ENCODE results near the gene HAPLN2.
"Not testable (repeated sequence)": the region's sequence is repeated elsewhere in the genome, so short reads cannot be mapped to it uniquely, and the experiment has no call there.

The HAPLN2 gene

GRCh38 chr1:156618853-156619581, at the start of gene HAPLN2:
Gene HAPLN2 (plus strand): TSS chr1:156619415. CDS start chr1:156623491, 4,076 bp downstream.
- no peak for DNase-seq

DNA sequence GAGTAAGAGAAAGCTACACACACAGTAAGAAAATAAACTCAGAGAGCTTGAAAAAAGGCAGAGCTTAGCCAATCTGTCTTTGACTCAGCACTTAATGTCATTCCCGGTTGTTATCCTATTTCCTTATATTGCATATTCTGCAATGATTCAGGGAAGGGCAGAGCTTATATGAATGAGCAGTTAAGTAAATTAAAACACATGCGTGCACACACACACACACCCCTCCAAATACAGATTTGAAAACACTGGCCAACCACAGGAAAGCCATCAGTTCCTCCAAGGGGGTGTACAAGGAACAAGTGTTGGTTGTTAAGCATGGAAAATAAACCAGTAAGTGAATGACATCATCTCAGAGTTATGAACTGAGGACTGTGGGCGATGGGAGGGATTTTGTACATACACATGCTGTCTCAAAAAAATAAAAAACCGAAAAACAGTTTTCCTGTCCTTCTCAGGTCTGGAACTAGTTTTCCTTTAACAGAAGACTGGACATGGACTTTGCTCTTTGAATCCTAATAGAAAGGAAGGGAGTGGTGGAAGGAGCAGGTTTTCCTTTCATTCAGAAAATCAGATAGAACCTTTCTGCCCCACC, 47.9 kb upstream of the HAPLN2 start:
- no peak for DNase-seq

DNA sequence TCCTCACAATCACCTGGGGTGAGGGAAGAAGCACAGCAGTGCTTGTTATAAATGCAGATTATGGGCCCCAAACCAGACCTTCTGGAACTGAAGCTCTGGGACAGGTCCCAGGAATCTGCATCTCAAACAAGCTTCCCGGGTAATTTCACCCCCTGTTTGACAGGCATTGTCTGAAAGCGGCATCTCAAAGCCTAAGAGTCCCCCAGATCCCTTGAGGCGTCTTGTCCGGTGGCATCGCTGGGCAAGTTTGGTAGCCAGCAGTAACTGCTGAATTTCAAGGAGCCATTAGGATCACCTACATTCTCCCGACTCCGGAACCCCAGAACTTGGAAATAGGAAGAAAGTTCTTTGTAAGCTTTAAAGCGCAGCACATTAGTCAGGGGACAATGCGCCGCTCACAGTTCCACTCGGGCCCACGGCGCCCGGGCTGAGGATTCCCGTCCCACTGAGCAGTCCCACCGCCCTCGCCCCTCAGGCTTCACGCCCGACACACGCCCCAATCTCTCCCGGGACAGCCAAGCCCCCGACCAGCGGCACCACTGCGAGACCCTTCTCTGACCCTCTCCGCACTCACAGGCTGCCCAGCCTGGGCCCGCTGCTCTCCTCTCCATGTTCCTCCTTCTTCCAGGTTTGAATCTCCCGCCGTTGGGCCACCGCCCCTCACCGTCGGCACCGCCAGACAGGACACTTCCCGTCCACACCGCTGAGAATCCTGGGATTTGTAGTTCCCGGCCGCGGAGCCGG, 47.1 kb upstream of the HAPLN2 start, which contains the start of gene IQGAP3:
Gene IQGAP3 (minus strand): TSS at position 647 of the 744 bp plus-strand sequence. CDS start 36 bp downstream, at position 611.
- DNase-seq = peak; percentile 90

- no peak for DNase-seq
These were observed 46.6 kb upstream of the HAPLN2 start for GRCh38 chr1:156572663-156573018.

DNA sequence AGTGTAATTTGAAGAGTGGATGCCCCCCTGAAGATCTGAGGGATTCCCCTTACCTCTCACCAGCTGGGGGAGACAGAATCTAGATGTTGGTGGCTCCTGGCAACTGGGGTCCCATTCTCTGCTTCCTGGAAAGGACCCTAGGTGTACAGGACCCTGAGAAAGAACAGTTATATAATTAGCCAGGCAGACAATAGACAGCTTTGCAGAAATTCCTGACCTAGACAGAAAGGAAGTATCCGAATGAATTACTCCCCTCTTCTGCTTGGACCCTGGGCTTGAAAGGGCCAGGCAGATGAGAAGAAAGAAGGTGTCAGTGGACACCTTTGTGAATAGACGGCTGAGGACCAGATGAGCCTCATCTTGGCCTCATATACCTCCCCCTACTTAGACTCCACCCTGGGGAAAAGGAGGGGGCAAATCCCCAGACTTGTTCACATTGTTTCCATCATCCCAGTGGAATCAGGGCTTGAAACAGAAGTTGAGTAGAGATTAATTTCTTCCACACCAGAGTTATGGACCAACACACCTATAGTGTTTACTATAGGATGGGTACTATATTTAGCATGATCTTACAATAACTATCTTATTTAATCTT, 45.1 kb upstream of the HAPLN2 start:
- DNase-seq = no peak

GRCh38 chr1:156577550-156577949, 41.7 kb upstream of the HAPLN2 start:
- no peak for DNase-seq

GRCh38 chr1:156578055-156578454, 41.2 kb upstream of the HAPLN2 start:
- DNase-seq = peak; percentile 48

GRCh38 chr1:156579472-156579871, 39.7 kb upstream of the HAPLN2 start, which contains the start of gene TTC24:
Gene TTC24 (plus strand): TSS chr1:156579723. CDS start chr1:156581365, 1,642 bp downstream.
- no peak for DNase-seq

DNA sequence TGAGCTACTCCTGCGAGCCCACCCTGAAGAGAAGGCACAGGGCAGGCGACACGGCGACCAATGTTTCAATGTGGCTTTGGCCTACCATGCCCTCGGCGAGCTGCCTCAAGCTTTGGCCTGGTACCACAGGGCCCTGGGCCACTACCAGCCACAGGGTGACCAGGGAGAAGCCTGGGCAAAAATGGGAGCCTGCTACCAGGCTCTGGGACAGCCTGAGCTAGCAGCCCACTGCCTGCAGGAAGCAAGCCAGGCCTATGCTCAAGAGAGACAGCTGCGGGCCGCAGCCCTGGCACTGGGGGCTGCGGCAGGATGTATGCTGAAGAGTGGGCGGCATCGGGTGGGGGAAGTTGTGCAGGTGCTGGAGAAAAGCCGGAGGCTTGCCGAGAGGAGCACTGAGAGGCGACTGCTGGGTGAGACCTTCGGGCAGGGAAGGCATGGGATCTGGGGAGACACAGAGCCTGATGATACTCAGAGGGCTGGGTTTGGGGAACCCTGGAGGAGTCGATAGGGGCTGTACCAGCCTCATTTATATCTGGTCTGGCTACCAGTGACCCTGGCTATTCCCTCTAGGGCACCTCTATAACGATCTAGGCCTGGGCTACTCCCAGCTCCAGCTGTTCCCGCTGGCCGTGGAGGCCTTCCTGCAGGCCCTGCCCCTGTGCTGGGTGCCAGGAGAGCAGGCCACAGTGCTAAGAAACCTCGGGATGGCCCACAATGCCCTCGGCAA, 37.4 kb upstream of the HAPLN2 start:
- no peak for DNase-seq

DNA sequence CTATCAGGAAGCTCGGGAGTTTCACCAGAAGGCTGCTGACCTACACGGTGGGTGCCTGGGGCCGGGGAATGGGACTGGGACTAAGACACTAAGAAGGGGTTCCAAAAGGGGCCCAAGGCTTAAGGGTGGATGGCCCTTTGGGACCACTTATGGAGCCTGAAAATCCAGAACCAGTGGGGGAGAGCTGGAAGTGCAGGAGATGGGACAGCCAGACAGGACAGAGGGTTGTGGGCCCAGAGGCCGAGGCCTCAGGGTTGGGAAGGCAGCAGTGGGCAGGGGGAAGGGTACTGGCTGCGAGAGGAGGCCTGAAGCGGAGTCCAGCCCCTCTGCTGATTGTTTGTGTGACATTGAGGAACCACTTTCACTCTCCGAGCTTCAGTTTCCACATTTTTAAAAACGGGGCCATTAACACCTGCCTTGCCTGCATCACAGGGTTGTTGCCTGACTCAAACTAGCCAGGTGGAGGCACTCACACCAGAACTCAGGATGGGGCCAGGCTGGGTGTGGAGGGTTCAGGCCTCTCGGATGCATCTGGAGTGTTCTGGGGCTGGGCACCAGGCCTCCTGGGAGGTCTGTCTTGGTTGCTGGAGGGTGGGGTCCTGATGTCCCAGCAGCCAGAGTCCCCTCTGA, 36.7 kb upstream of the HAPLN2 start:
- DNase-seq = no peak

- peak; percentile 77 for DNase-seq
These were observed 35.2 kb upstream of the HAPLN2 start for GRCh38 chr1:156583821-156584622.

DNA sequence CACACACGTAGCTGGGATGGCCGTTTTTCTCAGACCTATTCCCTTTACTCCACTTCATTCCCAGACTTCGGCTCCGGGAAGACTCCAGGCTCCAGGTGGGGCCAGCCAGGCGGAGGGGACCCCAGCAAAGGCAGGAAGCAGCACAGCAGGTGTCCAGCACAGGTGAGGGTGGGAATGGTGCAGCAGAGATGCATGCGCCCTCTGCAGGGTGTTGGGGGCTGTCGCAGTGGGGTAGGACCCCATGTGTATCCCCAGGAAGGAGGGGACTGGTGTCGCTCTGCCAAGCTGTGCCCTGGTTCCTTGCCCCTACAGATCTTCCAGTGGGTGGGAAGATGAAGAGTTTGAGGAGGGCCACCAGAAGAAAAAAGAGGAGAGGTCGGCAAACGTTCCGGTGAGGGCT, 34.4 kb upstream of the HAPLN2 start:
- DNase-seq = peak; percentile 18

GRCh38 chr1:156586323-156586722, 32.9 kb upstream of the HAPLN2 start:
- DNase-seq = no peak

GRCh38 chr1:156586892-156587477, 32.2 kb upstream of the HAPLN2 start:
- no peak for DNase-seq

GRCh38 chr1:156587927-156588326, 31.3 kb upstream of the HAPLN2 start:
- DNase-seq = not testable (repeated sequence)

DNA sequence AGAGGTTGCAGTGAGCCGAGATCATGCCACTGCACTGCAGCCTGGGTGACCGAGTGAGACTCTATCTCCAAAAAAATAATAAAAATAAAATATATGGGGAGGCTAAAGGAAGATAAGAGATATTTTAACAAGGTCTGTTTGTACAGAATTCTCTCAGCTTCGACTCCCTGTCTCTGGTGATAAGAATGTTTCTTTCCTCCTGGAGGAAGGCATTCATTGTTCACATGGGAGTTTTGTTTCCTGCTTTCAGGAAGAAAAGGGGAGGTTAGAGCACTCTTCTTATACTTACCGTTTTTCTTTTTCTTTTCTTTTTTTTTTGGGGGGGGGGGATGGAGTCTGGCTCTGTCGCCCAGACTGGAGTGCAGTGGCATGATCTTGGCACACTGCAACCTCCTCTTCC, 29.7 kb upstream of the HAPLN2 start:
- no peak for DNase-seq

DNA sequence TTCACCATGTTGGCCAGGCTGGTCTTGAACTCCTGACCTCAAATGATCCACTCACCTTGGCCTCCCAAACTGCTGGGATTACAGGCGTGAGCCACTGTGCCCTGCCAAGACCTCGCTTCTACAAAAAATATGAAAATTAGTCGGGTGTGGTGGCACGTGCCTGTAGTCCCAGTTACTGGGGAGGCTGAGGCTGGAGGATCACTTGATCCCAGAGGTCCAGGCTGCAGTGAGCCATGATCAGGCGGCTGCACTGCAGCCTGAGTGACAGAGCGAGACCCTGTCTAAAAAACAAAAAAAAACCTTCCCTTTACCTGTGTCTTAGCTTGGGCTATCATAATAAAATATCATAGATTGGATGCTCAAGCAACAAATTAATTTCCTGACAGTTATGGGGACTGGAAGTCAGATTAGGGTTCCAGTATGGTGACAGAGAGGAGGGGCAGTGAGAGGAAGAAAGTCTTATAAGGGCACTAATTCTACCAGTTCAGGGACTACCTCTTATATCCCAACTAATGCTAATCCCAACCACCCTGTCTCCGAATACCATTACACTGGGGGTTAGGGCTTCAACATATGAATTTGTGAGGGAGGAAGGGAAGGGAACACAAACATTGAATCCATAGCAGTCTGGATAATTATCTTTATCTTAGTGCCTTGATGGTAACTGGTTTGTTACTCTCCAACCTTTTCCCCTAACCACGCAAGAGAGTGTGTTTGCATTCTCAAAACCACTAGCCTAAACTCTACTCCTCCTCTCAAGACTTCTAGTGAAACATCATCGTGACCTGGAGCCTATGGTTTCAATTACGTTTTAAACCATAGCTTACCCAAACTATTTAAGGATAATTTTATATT, 28.7 kb upstream of the HAPLN2 start:
- DNase-seq = no peak

- no peak for DNase-seq
These were observed 28.1 kb upstream of the HAPLN2 start for GRCh38 chr1:156591181-156591431.

DNA sequence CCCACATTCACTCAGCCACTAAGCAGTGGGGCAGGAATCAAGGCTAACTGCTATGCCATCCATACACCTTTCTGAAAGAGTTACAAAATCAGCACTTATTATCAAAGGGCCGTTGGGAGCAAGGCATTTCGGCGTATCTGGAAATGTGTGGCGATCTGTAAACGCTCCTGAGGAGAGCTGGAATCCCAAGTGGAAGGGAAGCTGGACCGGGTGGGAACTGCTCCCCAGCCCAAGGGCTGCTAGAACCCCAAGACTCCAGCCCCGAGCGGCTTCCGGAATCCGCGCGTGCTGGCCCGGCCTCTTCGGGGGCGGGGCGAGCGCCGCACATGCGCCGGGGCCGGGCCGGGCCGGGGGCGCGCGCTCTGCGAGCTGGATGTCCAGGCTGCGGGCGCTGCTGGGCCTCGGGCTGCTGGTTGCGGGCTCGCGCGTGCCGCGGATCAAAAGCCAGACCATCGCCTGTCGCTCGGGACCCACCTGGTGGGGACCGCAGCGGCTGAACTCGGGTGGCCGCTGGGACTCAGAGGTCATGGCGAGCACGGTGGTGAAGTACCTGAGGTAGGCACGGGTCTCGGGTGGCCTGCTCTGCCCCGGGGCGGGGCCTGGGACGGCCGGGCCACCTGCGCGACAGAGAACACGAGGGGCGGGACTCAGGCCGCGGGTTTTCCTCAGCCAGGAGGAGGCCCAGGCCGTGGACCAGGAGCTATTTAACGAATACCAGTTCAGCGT, 27.6 kb upstream of the HAPLN2 start, which contains the start of gene NAXE:
Gene NAXE (plus strand): TSS at position 345 of the 726 bp plus-strand sequence. CDS start 29 bp downstream, at position 374.
- peak; percentile 84 for DNase-seq
